Measurements from ENCODE around the gene PHRF1.
"Not testable (repeated sequence)": the region's sequence is repeated elsewhere in the genome, so short reads cannot be mapped to it uniquely, and the experiment has no call there.

PHRF1 gene

GRCh38 chr11:637333-637592 lies 61.0 kb downstream of the PHRF1 start:
- no peak for DNase-seq

GRCh38 chr11:637593-638521 lies 61.6 kb downstream of the PHRF1 start:
- no peak for DNase-seq

- no peak for DNase-seq
These were observed 62.5 kb downstream of the PHRF1 start for GRCh38 chr11:638631-639331.

GRCh38 chr11:639332-639955 lies 63.2 kb downstream of the PHRF1 start:
- DNase-seq = no peak

GRCh38 chr11:640021-640706 lies 63.9 kb downstream of the PHRF1 start:
- no peak for DNase-seq

GRCh38 chr11:641806-642370 lies 65.6 kb downstream of the PHRF1 start:
- DNase-seq = no peak

GRCh38 chr11:643366-643765 lies 67.1 kb downstream of the PHRF1 start:
- no peak for DNase-seq

- DNase-seq = no peak
These were observed 67.8 kb downstream of the PHRF1 start for GRCh38 chr11:643849-644738.

GRCh38 chr11:645536-645935 lies 69.3 kb downstream of the PHRF1 start:
- no peak for DNase-seq

GRCh38 chr11:646214-646613 lies 69.9 kb downstream of the PHRF1 start:
- DNase-seq = no peak

GRCh38 chr11:647672-648158 lies 71.4 kb downstream of the PHRF1 start:
- not testable (repeated sequence) for DNase-seq

- DNase-seq = no peak
These were observed 74.2 kb downstream of the PHRF1 start for GRCh38 chr11:650482-650881.

GRCh38 chr11:653136-653535 lies 76.9 kb downstream of the PHRF1 start:
- DNase-seq = not testable (repeated sequence)

- no peak for DNase-seq
These were observed 77.6 kb downstream of the PHRF1 start for GRCh38 chr11:653837-654236.

- not testable (repeated sequence) for DNase-seq
These were observed 78.2 kb downstream of the PHRF1 start for GRCh38 chr11:654444-654843.

GRCh38 chr11:655036-655726 lies 78.9 kb downstream of the PHRF1 start:
- no peak for DNase-seq

- DNase-seq = no peak
These were observed 80.2 kb downstream of the PHRF1 start for GRCh38 chr11:656426-656825.

GRCh38 chr11:656866-657265 lies 80.6 kb downstream of the PHRF1 start:
- no peak for DNase-seq

- DNase-seq = no peak
These were observed 81.4 kb downstream of the PHRF1 start for GRCh38 chr11:657691-658126.

GRCh38 chr11:659532-660085 lies 83.3 kb downstream of the PHRF1 start:
- no peak for DNase-seq

- DNase-seq = no peak
These were observed 84.0 kb downstream of the PHRF1 start for GRCh38 chr11:660281-660680.
